DND-41 (cell line): ENCODE data around the gene DNM3.

Experiments used
- EZH2 ChIP-seq: IDR thresholded peaks from 3 replicates; pipeline ENCODE4 v1.6.1; 2012; ENCODE audit warnings: borderline replicate concordance, low read depth, mild to moderate bottlenecking, moderate library complexity, low read length, inconsistent platforms; ENCODE audit not compliant: severe bottlenecking
- TF ChIP-seq, protein P1 (sequence below): IDR thresholded peaks from 2 replicates; pipeline ENCODE4 v1.5.1; 2012; ENCODE audit warnings: borderline replicate concordance, low read length, moderate library complexity, mild to moderate bottlenecking; ENCODE audit not compliant: poor library complexity, severe bottlenecking; ENCODE audit errors: extremely low read depth

- TF ChIP-seq, protein P1, sequence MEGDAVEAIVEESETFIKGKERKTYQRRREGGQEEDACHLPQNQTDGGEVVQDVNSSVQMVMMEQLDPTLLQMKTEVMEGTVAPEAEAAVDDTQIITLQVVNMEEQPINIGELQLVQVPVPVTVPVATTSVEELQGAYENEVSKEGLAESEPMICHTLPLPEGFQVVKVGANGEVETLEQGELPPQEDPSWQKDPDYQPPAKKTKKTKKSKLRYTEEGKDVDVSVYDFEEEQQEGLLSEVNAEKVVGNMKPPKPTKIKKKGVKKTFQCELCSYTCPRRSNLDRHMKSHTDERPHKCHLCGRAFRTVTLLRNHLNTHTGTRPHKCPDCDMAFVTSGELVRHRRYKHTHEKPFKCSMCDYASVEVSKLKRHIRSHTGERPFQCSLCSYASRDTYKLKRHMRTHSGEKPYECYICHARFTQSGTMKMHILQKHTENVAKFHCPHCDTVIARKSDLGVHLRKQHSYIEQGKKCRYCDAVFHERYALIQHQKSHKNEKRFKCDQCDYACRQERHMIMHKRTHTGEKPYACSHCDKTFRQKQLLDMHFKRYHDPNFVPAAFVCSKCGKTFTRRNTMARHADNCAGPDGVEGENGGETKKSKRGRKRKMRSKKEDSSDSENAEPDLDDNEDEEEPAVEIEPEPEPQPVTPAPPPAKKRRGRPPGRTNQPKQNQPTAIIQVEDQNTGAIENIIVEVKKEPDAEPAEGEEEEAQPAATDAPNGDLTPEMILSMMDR: no peak
- no peak for TF ChIP-seq EZH2
Observed at GRCh38 chr1:171794085-171794484, 47.2 kb upstream of the DNM3 start.
